SK-N-SH (cell line): ENCODE results near the gene TLL2. TPM values are rescaled to one million over a fixed set of nuclear protein-coding genes. Genes with fewer than 3 reads are reported as not detected.

ENCODE experiments used
- CTCF ChIA-PET: fragments of 300-600, 350-600 bp; formaldehyde crosslinking; extraction: SDS; loops from one replicate; lab custom pipeline; 2021; lab: Yijun Ruan, JAX
- POLR2A ChIA-PET: fragments of 350-600 bp; sonication (Branson Sonifier 250); formaldehyde crosslinking; extraction: SDS; loops from one replicate; lab custom pipeline; 2020; ENCODE audit warnings: antibody characterized with exemption, inconsistent platforms; lab: Yijun Ruan, JAX
- DNase-seq: peaks from one replicate; pipeline ENCODE4 v3.0.0; 2012
- H2AFZ ChIP-seq: fragments of 200-600 bp; sonication (generic); 2 replicates; pipeline ENCODE4 v1.8.1; 2016; ENCODE audit warnings: antibody characterized with exemption, mild to moderate bottlenecking, low read depth
- H3F3A ChIP-seq: fragments of 200-600 bp; sonication (generic); replicated peaks from 2 replicates; pipeline ENCODE3; 2016; ENCODE audit warnings: antibody characterized with exemption, mild to moderate bottlenecking; ENCODE audit not compliant: insufficient read depth
- H3K27ac ChIP-seq, 2 experiments: fragments of 200-500 bp in 1 of 2; fragments of 200-600 bp in 1 of 2; sonication (Bioruptor generic) in 1 of 2; sonication (generic), shearing (Covaris generic) in 1 of 2; 2 replicates each; pipeline versions ENCODE4 v1.5.1 to v1.6.1; 2014 to 2016; ENCODE audit warnings: low read depth in 2 of 2, inconsistent platforms in 1 of 2, low read length in 1 of 2, mild to moderate bottlenecking in 1 of 2, mixed read lengths in 1 of 2
- H3K27me3 ChIP-seq: fragments of 200-600 bp; sonication (generic), shearing (Covaris generic); 2 replicates; pipeline ENCODE4 v1.6.1; 2016; ENCODE audit warnings: mixed run types; ENCODE audit not compliant: insufficient read depth
- H3K36me3 ChIP-seq, 2 experiments: fragments of 200-500 bp in 1 of 2; fragments of 200-600 bp in 1 of 2; sonication (Bioruptor generic) in 1 of 2; sonication (generic) in 1 of 2; replicated peaks in 1 of 2; 2 replicates each; pipeline versions ENCODE3 to v1.5.1; 2014 to 2016; ENCODE audit warnings: low read length in 1 of 2, mild to moderate bottlenecking in 1 of 2; ENCODE audit not compliant: insufficient read depth in 2 of 2, control insufficient read depth in 1 of 2
- H3K4me1 ChIP-seq, 2 experiments: fragments of 200-500 bp in 1 of 2; fragments of 200-600 bp in 1 of 2; sonication (Bioruptor generic) in 1 of 2; sonication (generic), shearing (Covaris generic) in 1 of 2; 2 replicates each; pipeline versions ENCODE4 v1.5.1 to v1.6.1; 2014 to 2016; ENCODE audit warnings: low read depth in 1 of 2, low read length in 1 of 2, mixed run types in 1 of 2; ENCODE audit not compliant: insufficient read depth in 2 of 2, control insufficient read depth in 1 of 2
- H3K4me2 ChIP-seq: fragments of 200-600 bp; sonication (generic), shearing (Covaris generic); 2 replicates; pipeline ENCODE4 v1.6.1; 2017; ENCODE audit warnings: mixed run types
- H3K4me3 ChIP-seq, 2 experiments: fragments of 200-500 bp in 1 of 2; fragments of 200-600 bp in 1 of 2; sonication (Bioruptor generic) in 1 of 2; sonication (generic), shearing (Covaris generic) in 1 of 2; 2 replicates each; pipeline versions ENCODE4 v1.5.1 to v1.8.1; 2014 to 2016; ENCODE audit warnings: low read depth in 2 of 2, inconsistent platforms in 1 of 2, low read length in 1 of 2, mild to moderate bottlenecking in 1 of 2, mixed read lengths in 1 of 2, moderate library complexity in 1 of 2
- H3K79me2 ChIP-seq: fragments of 200-600 bp; sonication (generic); 2 replicates; pipeline ENCODE4 v1.8.1; 2017; ENCODE audit warnings: mild to moderate bottlenecking; ENCODE audit not compliant: insufficient read depth
- H3K9ac ChIP-seq: fragments of 200-600 bp; sonication (generic); 2 replicates; pipeline ENCODE4 v1.6.1; 2017; ENCODE audit warnings: mixed run types
- H3K9me2 ChIP-seq: fragments of 200-600 bp; sonication (generic); 2 replicates; pipeline ENCODE4 v1.6.1; 2017; ENCODE audit warnings: mixed run types
- H3K9me3 ChIP-seq: fragments of 200-600 bp; sonication (generic); 2 replicates; pipeline ENCODE4 v1.6.1; 2017; ENCODE audit warnings: mixed run types, mild to moderate bottlenecking, moderate library complexity
- H4K20me1 ChIP-seq: fragments of 200-600 bp; sonication (generic); 2 replicates; pipeline ENCODE4 v1.6.1; 2017; ENCODE audit warnings: mild to moderate bottlenecking, mixed run types; ENCODE audit not compliant: insufficient read depth
- CHD2 ChIP-seq: fragments of 150-350 bp; IDR thresholded peaks from 2 replicates; pipeline ENCODE4 v1.6.1; 2018; ENCODE audit warnings: low read length; ENCODE audit not compliant: partially characterized antibody
- CTCF ChIP-seq: fragments of 200-600 bp; sonication (generic); IDR thresholded peaks from 2 replicates; pipeline ENCODE4 v1.6.1; 2017; ENCODE audit warnings: antibody characterized with exemption, mild to moderate bottlenecking, moderate library complexity
- EP300 ChIP-seq, 2 experiments: IDR thresholded peaks; 2 replicates each; pipeline versions ENCODE4 v1.4.0 to v1.6.1; 2012; ENCODE audit warnings: borderline replicate concordance in 1 of 2, low read depth in 1 of 2, low read length in 1 of 2
- FOXJ3 ChIP-seq: sonication (generic); formaldehyde crosslinking; IDR thresholded peaks from 2 replicates; pipeline ENCODE4 v1.5.1; 2020; ENCODE audit warnings: mild to moderate bottlenecking, missing genetic modification reagents
- FOXM1 ChIP-seq: IDR thresholded peaks from 2 replicates; pipeline ENCODE4 v1.4.0; 2012; ENCODE audit warnings: low read depth, mild to moderate bottlenecking
- JUND ChIP-seq: IDR thresholded peaks from 2 replicates; pipeline ENCODE4 v1.4.0; 2012
- MAX ChIP-seq: IDR thresholded peaks from 2 replicates; pipeline ENCODE4 v1.4.0; 2012; ENCODE audit warnings: low read depth
- MEF2A ChIP-seq: IDR thresholded peaks from 2 replicates; pipeline ENCODE4 v1.4.0; 2012; ENCODE audit warnings: low read depth, borderline replicate concordance
- NRF1 ChIP-seq: IDR thresholded peaks from 2 replicates; pipeline ENCODE4 v1.6.1; 2012; ENCODE audit warnings: low read depth, mild to moderate bottlenecking, low read length
- PBX3 ChIP-seq: IDR thresholded peaks from 2 replicates; pipeline ENCODE4; 2012
- RFX5 ChIP-seq: IDR thresholded peaks from 2 replicates; pipeline ENCODE4 v1.6.1; 2012; ENCODE audit warnings: mild to moderate bottlenecking, improper control_type of control experiment, low read length
- SIN3A ChIP-seq: IDR thresholded peaks from 2 replicates; pipeline ENCODE4 v1.6.1; 2012; ENCODE audit warnings: low read depth, mild to moderate bottlenecking, low read length, moderate library complexity, borderline replicate concordance
- SMC3 ChIP-seq: IDR thresholded peaks from 2 replicates; pipeline ENCODE4 v1.6.1; 2012; ENCODE audit warnings: low read depth, low read length, improper control_type of control experiment
- TAF1 ChIP-seq: IDR thresholded peaks from 2 replicates; pipeline ENCODE4 v1.6.1; 2012; ENCODE audit warnings: low read depth, mild to moderate bottlenecking, low read length, moderate library complexity, borderline replicate concordance
- WGBS: methylation state at CpG from one replicate; pipeline ENCODE4 v1.1.6; 2017; ENCODE audit warnings: low lambda C conversion rate; 5-methylcytosine and 5-hydroxymethylcytosine counted together
- polyA plus RNA-seq, 3 experiments: library from polyadenylated mRNA; depleted of rRNA; stranded (reverse); fragments of >200 nt; gene quantifications; 2 replicates each; pipeline ENCODE4 v1.2.3, GENCODE V29; 2012

TLL2 gene
- polyA plus RNA-seq, 1 of the 3 experiments (the other 2 are of a cell fraction): 0.36 TPM

- peak; percentile 26; the same call in 1 of the 2 replicates for TF ChIP-seq CTCF
- TF ChIP-seq SIN3A: no peak
- 59% methylated on average over 13 of the region's 13 CpGs for WGBS
- ChIA-PET POLR2A (no interaction called here), CTCF (interaction anchor here (0.8 to 12.1 kb wide), 8 partner anchors 8 to 100 kb away, joined by 3 to 101 read pairs (median 4); partner anchors contain the start of gene TLL2)
- H3F3A ChIP-seq: no peaks in the 10 kb centered on the region
- no peaks in the 10 kb centered on the region for H4K20me1 ChIP-seq
- H3K9me2 ChIP-seq: no peaks in the 10 kb centered on the region
- DNase-seq: no peak
- no peaks in the 10 kb centered on the region for H3K9me3 ChIP-seq
- H2AFZ ChIP-seq: no peak overlapping the region
- no peak overlapping the region for H3K9ac ChIP-seq
- H3K4me2 ChIP-seq: no peak overlapping the region
- H3K27ac ChIP-seq: no peak overlapping the region
- H3K4me3 ChIP-seq: no peak overlapping the region
- peaks cover 0 to 10% of the 10 kb centered on the region in 2 experiments; a peak in 1 of 4 replicates for H3K4me1 ChIP-seq
- H3K36me3 ChIP-seq: no peaks in the 10 kb centered on the region
- H3K79me2 ChIP-seq: no peaks in the 10 kb centered on the region
- H3K27me3 ChIP-seq: no peaks in the 10 kb centered on the region; the same call in 1 of the 2 replicates
Observed at GRCh38 chr10:96413151-96413787, 100.5 kb downstream of the TLL2 start.

- Histone ChIP-seq H3K9ac (no peak overlapping the region), H3K79me2 (no peaks in the 10 kb centered on the region), H3K36me3 (no peaks in the 10 kb centered on the region), H4K20me1 (no peaks in the 10 kb centered on the region), H3K4me2 (no peak overlapping the region), H3K9me2 (no peaks in the 10 kb centered on the region), H3F3A (no peaks in the 10 kb centered on the region), H3K27me3 (no peaks in the 10 kb centered on the region; the same call in 1 of the 2 replicates)
- WGBS: 48% methylated on average over 10 of the region's 10 CpGs
- TF ChIP-seq JUND (no peak), NRF1 (no peak)
- TF ChIP-seq, all 33 proteins: peak for 0
- Histone ChIP-seq H3K27ac (no peak overlapping the region), H2AFZ (no peak overlapping the region), H3K4me1 (peaks cover 0 to 10% of the 10 kb centered on the region in 2 experiments; a peak in 1 of 4 replicates), H3K9me3 (no peaks in the 10 kb centered on the region), H3K4me3 (no peak overlapping the region)
- ChIA-PET CTCF (interaction anchor here (0.6 to 12.1 kb wide), 4 partner anchors 16 to 102 kb away, joined by 3 to 101 read pairs (median 8); partner anchors contain the start of gene TLL2), POLR2A (no interaction called here)
- DNase-seq: no peak
Observed at GRCh38 chr10:96411716-96412320, 101.9 kb downstream of the TLL2 start.

- Histone ChIP-seq H2AFZ (no peak overlapping the region), H3K79me2 (no peaks in the 10 kb centered on the region), H3K9me2 (no peaks in the 10 kb centered on the region), H4K20me1 (no peaks in the 10 kb centered on the region), H3K36me3 (no peaks in the 10 kb centered on the region), H3K27me3 (no peaks in the 10 kb centered on the region; the same call in 1 of the 2 replicates), H3K4me1 (no peaks in the 10 kb centered on the region), H3K4me3 (no peak overlapping the region), H3K4me2 (no peak overlapping the region), H3K27ac (no peak overlapping the region), H3K9me3 (no peaks in the 10 kb centered on the region), H3F3A (no peaks in the 10 kb centered on the region), H3K9ac (no peak overlapping the region)
- no peak for TF ChIP-seq FOXJ3 (CRISPR knock-in tag)
- TF ChIP-seq MEF2A: no peak
- no peak for TF ChIP-seq EP300 (IDR thresholded peaks at IDR 0.05; ENCODE audit: borderline replicate concordance in 1 of 2, low read depth in 1 of 2, low read length in 1 of 2)
- no peak for TF ChIP-seq RFX5
- TF ChIP-seq SMC3: no peak
- no peak for TF ChIP-seq TAF1
- TF ChIP-seq FOXM1: no peak
- TF ChIP-seq PBX3: no peak
- no peak for TF ChIP-seq MAX
- TF ChIP-seq CHD2: no peak
- no peak for DNase-seq
- ChIA-PET CTCF (interaction anchor here (0.9 to 12.1 kb wide), 5 partner anchors 10 to 116 kb away, joined by 3 to 101 read pairs (median 4); no protein-coding TSS in a partner anchor), POLR2A (no interaction called here)
- whole genome bisulfite sequencing: 52% methylated on average over 10 of the region's 11 CpGs
Observed at GRCh38 chr10:96410296-96410695, 103.4 kb downstream of the TLL2 start.
